ENCODE data around the gene COL19A1.
"Not testable (repeated sequence)": the region's sequence is repeated elsewhere in the genome, so short reads cannot be mapped to it uniquely, and the experiment has no call there.

COL19A1 gene

GRCh38 chr6:69988458-69989126 is 122.2 kb downstream of the COL19A1 start:
- Histone ChIP-seq H3F3A (ENCODE audit: insufficient read depth, low read length) (no peaks in the 10 kb centered on the region), H3K4me2 (ENCODE audit: low read depth, low read length) (no peak overlapping the region), H3K9ac (ENCODE audit: low read length) (no peak overlapping the region), H3K4me3 (ENCODE audit: low read length) (no peak overlapping the region), H2AFZ (ENCODE audit: low read length) (no peak overlapping the region), H3K27ac (ENCODE audit: low read length) (no peak overlapping the region), H4K20me1 (ENCODE audit: insufficient read depth, low read length) (no peaks in the 10 kb centered on the region), H3K9me2 (replicated peaks; ENCODE audit: insufficient read depth, low read length) (no peaks in the 10 kb centered on the region), H3K4me1 (ENCODE audit: low read length) (no peaks in the 10 kb centered on the region), H3K79me2 (ENCODE audit: low read length) (no peaks in the 10 kb centered on the region), H3K9me3 (replicated peaks; ENCODE audit: insufficient read depth, low read length) (no peaks in the 10 kb centered on the region), H3K27me3 (replicated peaks; ENCODE audit: insufficient read depth, low read length) (no peaks in the 10 kb centered on the region), H3K36me3 (replicated peaks; ENCODE audit: insufficient read depth, low read length) (no peaks in the 10 kb centered on the region)
- TF ChIP-seq EZH2phosphoT487 (IDR thresholded peaks at IDR 0.05; ENCODE audit: low read length) (no peak), CTCF (IDR thresholded peaks at IDR 0.05; ENCODE audit: low read length) (no peak), EZH2 (optimal IDR thresholded peaks at IDR 0.05; ENCODE audit: low read depth, low read length) (no peak)
- DNase-seq = no peak

- H3K27ac ChIP-seq (ENCODE audit: low read length) = no peak overlapping the region
- H3K4me3 ChIP-seq (ENCODE audit: low read length) = no peak overlapping the region
- no peaks in the 10 kb centered on the region for H3K4me1 ChIP-seq (ENCODE audit: low read length)
- no peak overlapping the region for H3K4me2 ChIP-seq (ENCODE audit: low read depth, low read length)
- H3K9me2 ChIP-seq (replicated peaks; ENCODE audit: insufficient read depth, low read length) = no peaks in the 10 kb centered on the region
- H3K9ac ChIP-seq (ENCODE audit: low read length) = no peak overlapping the region
- no peaks in the 10 kb centered on the region for H3F3A ChIP-seq (ENCODE audit: insufficient read depth, low read length)
- H3K27me3 ChIP-seq (replicated peaks; ENCODE audit: insufficient read depth, low read length) = no peaks in the 10 kb centered on the region
- no peak overlapping the region for H2AFZ ChIP-seq (ENCODE audit: low read length)
- H3K9me3 ChIP-seq (replicated peaks; ENCODE audit: insufficient read depth, low read length) = no peaks in the 10 kb centered on the region
- no peaks in the 10 kb centered on the region for H3K36me3 ChIP-seq (replicated peaks; ENCODE audit: insufficient read depth, low read length)
- DNase-seq = no peak
- no peaks in the 10 kb centered on the region for H3K79me2 ChIP-seq (ENCODE audit: low read length)
- TF ChIP-seq EZH2phosphoT487 (IDR thresholded peaks at IDR 0.05; ENCODE audit: low read length) (no peak), CTCF (IDR thresholded peaks at IDR 0.05; ENCODE audit: low read length) (no peak), EZH2 (optimal IDR thresholded peaks at IDR 0.05; ENCODE audit: low read depth, low read length) (no peak)
- H4K20me1 ChIP-seq (ENCODE audit: insufficient read depth, low read length) = no peaks in the 10 kb centered on the region
Observed at GRCh38 chr6:69994251-69994650, 127.9 kb downstream of the COL19A1 start.

GRCh38 chr6:70008189-70008588 is 141.8 kb downstream of the COL19A1 start:
- no peak for DNase-seq
- H3K9me3 ChIP-seq (replicated peaks; ENCODE audit: insufficient read depth, low read length) = no peaks in the 10 kb centered on the region
- no peaks in the 10 kb centered on the region for H3F3A ChIP-seq (ENCODE audit: insufficient read depth, low read length)
- H3K79me2 ChIP-seq (ENCODE audit: low read length) = no peaks in the 10 kb centered on the region
- H3K4me2 ChIP-seq (ENCODE audit: low read depth, low read length) = no peak overlapping the region
- H3K27me3 ChIP-seq (replicated peaks; ENCODE audit: insufficient read depth, low read length) = no peaks in the 10 kb centered on the region
- H4K20me1 ChIP-seq (ENCODE audit: insufficient read depth, low read length) = no peaks in the 10 kb centered on the region
- TF ChIP-seq EZH2phosphoT487 (IDR thresholded peaks at IDR 0.05; ENCODE audit: low read length) (no peak), EZH2 (optimal IDR thresholded peaks at IDR 0.05; ENCODE audit: low read depth, low read length) (no peak), CTCF (IDR thresholded peaks at IDR 0.05; ENCODE audit: low read length) (no peak)
- no peaks in the 10 kb centered on the region for H3K4me1 ChIP-seq (ENCODE audit: low read length)
- no peak overlapping the region for H3K27ac ChIP-seq (ENCODE audit: low read length)
- no peak overlapping the region for H3K9ac ChIP-seq (ENCODE audit: low read length)
- H3K4me3 ChIP-seq (ENCODE audit: low read length) = no peak overlapping the region
- no peaks in the 10 kb centered on the region for H3K36me3 ChIP-seq (replicated peaks; ENCODE audit: insufficient read depth, low read length)
- no peaks in the 10 kb centered on the region for H3K9me2 ChIP-seq (replicated peaks; ENCODE audit: insufficient read depth, low read length)
- H2AFZ ChIP-seq (ENCODE audit: low read length) = no peak overlapping the region

- H2AFZ ChIP-seq (ENCODE audit: low read length); H3K27ac ChIP-seq (ENCODE audit: low read length); H3K4me2 ChIP-seq (ENCODE audit: low read depth, low read length); H4K20me1 ChIP-seq (ENCODE audit: insufficient read depth, low read length); H3K4me3 ChIP-seq (ENCODE audit: low read length); H3K79me2 ChIP-seq (ENCODE audit: low read length); DNase-seq; H3K9ac ChIP-seq (ENCODE audit: low read length); H3K4me1 ChIP-seq (ENCODE audit: low read length); H3K9me2 ChIP-seq (replicated peaks; ENCODE audit: insufficient read depth, low read length); H3K27me3 ChIP-seq (replicated peaks; ENCODE audit: insufficient read depth, low read length); H3K9me3 ChIP-seq (replicated peaks; ENCODE audit: insufficient read depth, low read length); H3K36me3 ChIP-seq (replicated peaks; ENCODE audit: insufficient read depth, low read length); H3F3A ChIP-seq (ENCODE audit: insufficient read depth, low read length): not testable (repeated sequence)
Observed at GRCh38 chr6:70010339-70010738, 144.0 kb downstream of the COL19A1 start.

- H3K27ac ChIP-seq (ENCODE audit: low read length); H4K20me1 ChIP-seq (ENCODE audit: insufficient read depth, low read length); H3K4me3 ChIP-seq (ENCODE audit: low read length); DNase-seq; H3K9me2 ChIP-seq (replicated peaks; ENCODE audit: insufficient read depth, low read length); H3K79me2 ChIP-seq (ENCODE audit: low read length); H3F3A ChIP-seq (ENCODE audit: insufficient read depth, low read length); H3K9ac ChIP-seq (ENCODE audit: low read length); H3K4me1 ChIP-seq (ENCODE audit: low read length); H3K36me3 ChIP-seq (replicated peaks; ENCODE audit: insufficient read depth, low read length); H2AFZ ChIP-seq (ENCODE audit: low read length); H3K4me2 ChIP-seq (ENCODE audit: low read depth, low read length); H3K27me3 ChIP-seq (replicated peaks; ENCODE audit: insufficient read depth, low read length); H3K9me3 ChIP-seq (replicated peaks; ENCODE audit: insufficient read depth, low read length): not testable (repeated sequence)
Observed at GRCh38 chr6:70023201-70023600, 156.8 kb downstream of the COL19A1 start.

Data from MM.1S (cell line).